ENCODE data around the gene NKX1-1.

The NKX1-1 gene

DNA sequence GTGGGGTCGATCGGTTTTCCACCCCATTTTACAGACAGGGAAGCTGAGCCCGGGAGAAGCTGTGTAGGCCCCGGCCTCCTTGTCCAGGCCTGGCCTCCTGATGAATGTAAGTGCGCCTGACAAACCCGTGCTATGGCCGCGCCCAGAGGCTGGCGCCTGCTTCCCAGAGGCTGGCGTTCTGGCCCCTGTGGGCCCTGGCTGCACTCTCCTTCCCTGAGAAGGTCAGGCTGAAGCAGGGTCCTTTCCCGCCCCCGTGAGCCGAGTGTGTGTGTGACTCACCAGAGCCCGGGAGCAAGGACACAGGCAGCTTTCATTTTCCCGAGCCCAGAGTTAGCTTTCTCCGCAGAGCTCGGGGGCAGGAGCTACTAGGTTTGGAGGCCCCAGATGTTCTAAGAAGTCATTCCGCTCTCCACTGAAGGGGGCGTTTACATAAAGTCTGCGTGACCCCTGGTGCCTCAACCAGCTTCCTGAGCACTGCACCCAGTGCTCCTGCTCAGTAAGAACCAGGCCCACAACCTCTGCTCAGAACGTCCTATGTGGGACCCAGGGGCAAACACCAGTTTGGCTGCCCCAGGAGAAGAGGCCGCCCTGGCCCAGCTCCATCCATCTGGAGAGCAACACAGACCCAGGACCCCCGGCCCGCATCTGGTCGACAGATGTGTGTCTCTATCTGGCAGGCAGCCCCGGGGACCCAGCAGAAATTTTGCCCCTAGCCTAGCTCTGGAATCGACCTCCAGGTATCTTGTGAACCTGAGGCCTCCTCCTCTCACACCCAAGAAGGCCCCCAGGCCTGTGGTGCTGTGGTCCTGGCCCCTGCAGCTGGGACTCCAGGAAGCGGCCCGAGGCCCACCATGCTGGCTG lies 45.6 kb downstream of the NKX1-1 start:
- Histone ChIP-seq H3K9me3 (ENCODE audit: control insufficient read depth, insufficient read depth, low read length) (no peaks in the 10 kb centered on the region), H3K27me3 (ENCODE audit: control insufficient read depth, insufficient read depth, low read length) (no peaks in the 10 kb centered on the region), H3K9ac (ENCODE audit: low read depth, low read length) (no peak overlapping the region), H3K4me3 (ENCODE audit: low read depth, low read length) (no peak overlapping the region), H3K4me1 (ENCODE audit: control insufficient read depth, insufficient read depth, low read length) (no peaks in the 10 kb centered on the region), H3K27ac (ENCODE audit: low read depth, low read length) (no peak overlapping the region), H3K36me3 (ENCODE audit: control insufficient read depth, insufficient read depth, low read length) (peaks cover 20% of the 10 kb centered on the region; the same call in 1 of the 2 replicates)

DNA sequence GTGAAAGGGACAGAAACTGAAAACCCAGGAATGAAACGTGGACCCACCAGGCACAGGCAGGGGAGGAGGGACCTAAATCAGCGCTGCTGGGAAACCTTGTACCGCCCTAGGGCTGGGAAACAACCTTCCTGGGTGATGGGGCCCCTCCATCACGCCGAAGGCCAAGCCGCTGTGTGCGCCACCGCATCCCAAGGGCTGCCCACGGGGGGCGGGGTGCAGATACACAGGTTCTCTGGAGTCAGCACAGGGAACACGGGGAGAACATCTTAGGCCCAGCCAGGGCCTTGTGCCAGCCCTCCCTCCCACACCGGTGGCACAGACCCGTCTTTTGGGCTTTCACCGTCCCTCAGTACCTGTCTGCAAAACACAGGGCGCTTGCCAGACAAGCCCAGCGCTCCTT lies 46.3 kb downstream of the NKX1-1 start:
- Histone ChIP-seq H3K9ac (ENCODE audit: low read depth, low read length) (no peak overlapping the region), H3K36me3 (ENCODE audit: control insufficient read depth, insufficient read depth, low read length) (peaks cover 26% of the 10 kb centered on the region; the same call in 1 of the 2 replicates)

DNA sequence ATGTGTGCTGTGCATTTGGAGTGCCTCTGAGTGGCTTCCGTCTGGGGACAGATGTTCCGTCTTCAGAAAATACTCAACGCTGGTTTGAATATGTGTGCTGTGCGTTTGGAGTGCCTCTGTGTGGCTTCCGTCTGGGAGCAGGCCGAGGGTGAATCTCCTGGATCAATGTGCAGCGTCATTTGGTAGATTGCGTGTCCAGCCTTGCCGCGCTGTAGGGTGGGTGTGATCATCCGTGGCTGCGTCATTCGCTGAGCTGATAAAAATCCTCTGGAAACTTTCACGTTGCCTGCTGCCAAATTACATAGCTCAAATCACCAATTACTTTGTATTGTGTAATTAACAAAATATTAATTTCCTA lies 47.1 kb downstream of the NKX1-1 start:
- Histone ChIP-seq H3K9ac (ENCODE audit: low read depth, low read length) (no peak overlapping the region), H3K27me3 (ENCODE audit: control insufficient read depth, insufficient read depth, low read length) (no peaks in the 10 kb centered on the region), H3K4me1 (ENCODE audit: control insufficient read depth, insufficient read depth, low read length) (no peaks in the 10 kb centered on the region), H3K9me3 (ENCODE audit: control insufficient read depth, insufficient read depth, low read length) (no peaks in the 10 kb centered on the region), H3K4me3 (ENCODE audit: low read depth, low read length) (no peak overlapping the region), H3K36me3 (ENCODE audit: control insufficient read depth, insufficient read depth, low read length) (peaks cover 27% of the 10 kb centered on the region; the same call in 1 of the 2 replicates), H3K27ac (ENCODE audit: low read depth, low read length) (no peak overlapping the region)

More for the DNA sequence above, 46.3 kb downstream of the NKX1-1 start:
- H3K4me1 ChIP-seq (ENCODE audit: control insufficient read depth, insufficient read depth, low read length): no peaks in the 10 kb centered on the region
- H3K4me3 ChIP-seq (ENCODE audit: low read depth, low read length): no peak overlapping the region
- no peaks in the 10 kb centered on the region for H3K9me3 ChIP-seq (ENCODE audit: control insufficient read depth, insufficient read depth, low read length)
- H3K27me3 ChIP-seq (ENCODE audit: control insufficient read depth, insufficient read depth, low read length): no peaks in the 10 kb centered on the region
- H3K27ac ChIP-seq (ENCODE audit: low read depth, low read length): no peak overlapping the region

DNA sequence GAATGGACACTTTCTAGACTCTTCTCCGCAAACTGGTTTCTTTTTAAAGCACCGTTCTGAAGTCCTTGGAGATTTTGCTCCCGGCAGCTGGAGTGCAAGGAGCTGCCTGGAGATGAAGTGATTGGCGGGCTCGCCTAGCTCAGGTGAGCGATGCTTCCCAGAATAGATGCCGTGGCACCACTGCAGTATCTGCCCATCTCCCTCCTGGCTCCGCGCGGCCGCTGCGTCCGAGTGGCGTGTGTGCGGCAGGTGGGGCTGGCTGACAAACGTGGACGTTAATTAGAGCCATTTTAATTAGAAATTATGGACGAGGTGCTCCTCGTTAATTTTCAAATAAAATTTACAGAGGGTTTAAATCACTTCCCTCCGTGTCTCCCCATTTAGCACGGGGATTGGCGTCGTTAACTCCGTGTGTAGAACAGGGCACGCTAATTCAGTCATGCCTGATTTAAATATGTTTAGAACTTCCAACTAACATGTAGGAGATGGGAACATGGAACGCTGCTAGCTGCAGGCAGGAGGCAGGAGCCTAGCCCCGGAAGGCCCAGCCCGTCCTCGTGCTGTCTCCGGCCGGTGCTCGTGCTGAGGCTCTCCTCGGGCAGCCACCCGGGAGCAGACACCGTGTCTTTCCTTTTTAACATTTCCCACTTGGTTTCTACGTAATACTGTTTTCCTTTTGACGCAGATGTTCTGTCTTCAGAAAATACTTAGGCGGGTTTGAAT lies 47.7 kb downstream of the NKX1-1 start:
- no peak overlapping the region for H3K9ac ChIP-seq (ENCODE audit: low read depth, low read length)
- H3K4me1 ChIP-seq (ENCODE audit: control insufficient read depth, insufficient read depth, low read length): no peaks in the 10 kb centered on the region
- no peak overlapping the region for H3K4me3 ChIP-seq (ENCODE audit: low read depth, low read length)
- no peak overlapping the region for H3K27ac ChIP-seq (ENCODE audit: low read depth, low read length)
- no peaks in the 10 kb centered on the region for H3K9me3 ChIP-seq (ENCODE audit: control insufficient read depth, insufficient read depth, low read length)
- H3K36me3 ChIP-seq (ENCODE audit: control insufficient read depth, insufficient read depth, low read length): peaks cover 28% of the 10 kb centered on the region
- no peaks in the 10 kb centered on the region for H3K27me3 ChIP-seq (ENCODE audit: control insufficient read depth, insufficient read depth, low read length)

DNA sequence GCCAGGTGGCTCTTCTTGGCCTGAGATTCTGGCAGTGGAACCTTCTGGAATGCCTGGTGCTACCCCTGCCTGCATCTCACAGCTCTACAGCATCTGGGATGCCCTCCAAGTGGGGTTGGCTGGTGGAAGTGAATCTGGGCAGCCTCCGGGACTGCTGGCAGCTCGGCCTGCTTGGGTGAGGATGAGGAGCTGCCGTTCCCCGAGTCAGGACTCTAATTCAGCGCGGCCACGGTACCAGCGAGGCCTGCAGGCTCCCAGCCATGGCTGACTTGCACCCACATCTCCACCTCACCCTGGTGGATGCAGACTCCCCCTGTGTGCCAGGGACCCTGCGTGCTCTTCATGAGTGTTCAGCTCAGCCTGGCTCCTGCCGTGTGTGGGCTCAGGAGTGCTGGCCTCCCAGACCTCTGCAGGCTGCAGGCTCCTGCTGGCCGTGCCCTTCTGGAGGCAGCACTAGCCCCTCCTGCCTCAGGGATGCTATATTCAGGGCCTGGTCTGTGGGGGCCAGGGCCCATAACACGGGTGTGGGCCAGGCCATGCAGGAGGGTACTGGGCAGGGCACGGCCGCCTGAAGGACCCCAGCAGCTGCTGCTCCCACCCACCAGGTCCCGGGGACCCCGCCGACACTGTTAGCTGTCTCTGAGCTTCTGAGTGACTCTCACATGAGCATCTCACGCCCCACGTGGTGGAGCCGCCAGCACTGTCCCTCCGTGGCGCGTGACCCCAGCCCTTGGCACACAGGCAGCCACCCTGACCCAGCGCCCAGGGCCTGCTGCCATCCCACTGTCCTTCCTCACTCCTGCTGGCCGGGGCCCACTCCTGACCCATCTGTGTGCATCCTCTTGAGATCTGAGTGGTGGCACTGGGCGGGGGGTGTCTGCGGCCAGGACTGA lies 48.6 kb downstream of the NKX1-1 start:
- no peak overlapping the region for H3K4me3 ChIP-seq (ENCODE audit: low read depth, low read length)
- H3K4me1 ChIP-seq (ENCODE audit: control insufficient read depth, insufficient read depth, low read length): no peaks in the 10 kb centered on the region
- no peak overlapping the region for H3K27ac ChIP-seq (ENCODE audit: low read depth, low read length)
- no peaks in the 10 kb centered on the region for H3K9me3 ChIP-seq (ENCODE audit: control insufficient read depth, insufficient read depth, low read length)
- H3K9ac ChIP-seq (ENCODE audit: low read depth, low read length): no peak overlapping the region
- peaks cover 33% of the 10 kb centered on the region for H3K36me3 ChIP-seq (ENCODE audit: control insufficient read depth, insufficient read depth, low read length)
- H3K27me3 ChIP-seq (ENCODE audit: control insufficient read depth, insufficient read depth, low read length): no peaks in the 10 kb centered on the region

DNA sequence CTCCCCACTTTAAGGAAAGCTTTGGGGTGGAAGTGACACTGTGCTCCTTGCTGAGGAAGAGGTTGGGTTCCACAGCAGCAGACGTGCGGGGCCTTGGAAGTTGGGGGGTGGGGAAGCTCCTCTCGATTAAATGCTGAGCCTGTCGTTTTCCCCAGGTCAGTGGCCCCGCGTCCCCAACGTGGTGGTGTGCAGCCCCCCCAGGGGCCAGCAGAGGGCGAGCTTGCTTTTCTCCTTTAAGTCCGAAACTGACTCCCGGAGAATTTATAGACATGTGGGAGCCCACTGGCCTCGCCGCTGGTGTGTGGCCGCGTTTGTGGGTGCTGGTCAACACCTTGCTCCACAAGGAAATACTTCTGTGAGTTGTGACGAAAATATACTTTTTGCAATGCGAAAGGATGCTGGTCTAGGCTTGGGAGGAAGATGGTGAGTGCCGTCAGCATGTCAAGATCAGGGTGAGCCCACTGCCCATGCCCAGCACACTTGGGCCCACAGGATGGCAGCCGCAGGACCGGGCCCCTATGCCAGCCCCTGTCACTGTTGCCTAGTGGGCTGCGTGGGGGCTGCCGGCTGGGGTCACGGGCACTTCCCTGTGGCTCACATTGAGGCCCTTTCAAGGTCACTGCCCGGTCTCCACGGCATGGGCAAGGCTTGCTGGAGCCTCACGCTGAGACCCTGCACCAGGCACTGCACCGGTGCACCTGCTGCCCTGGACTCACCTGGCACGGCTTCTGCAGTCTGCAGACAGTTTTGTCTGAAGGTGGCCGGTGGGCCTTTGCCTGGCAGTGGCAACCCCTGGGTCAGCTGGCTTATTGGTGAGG lies 49.9 kb downstream of the NKX1-1 start:
- H3K4me3 ChIP-seq (ENCODE audit: low read depth, low read length): no peak overlapping the region
- no peaks in the 10 kb centered on the region for H3K9me3 ChIP-seq (ENCODE audit: control insufficient read depth, insufficient read depth, low read length)
- H3K27ac ChIP-seq (ENCODE audit: low read depth, low read length): no peak overlapping the region
- no peak overlapping the region for H3K9ac ChIP-seq (ENCODE audit: low read depth, low read length)
- no peaks in the 10 kb centered on the region for H3K4me1 ChIP-seq (ENCODE audit: control insufficient read depth, insufficient read depth, low read length)
- peaks cover 40% of the 10 kb centered on the region for H3K36me3 ChIP-seq (ENCODE audit: control insufficient read depth, insufficient read depth, low read length)
- H3K27me3 ChIP-seq (ENCODE audit: control insufficient read depth, insufficient read depth, low read length): no peaks in the 10 kb centered on the region

DNA sequence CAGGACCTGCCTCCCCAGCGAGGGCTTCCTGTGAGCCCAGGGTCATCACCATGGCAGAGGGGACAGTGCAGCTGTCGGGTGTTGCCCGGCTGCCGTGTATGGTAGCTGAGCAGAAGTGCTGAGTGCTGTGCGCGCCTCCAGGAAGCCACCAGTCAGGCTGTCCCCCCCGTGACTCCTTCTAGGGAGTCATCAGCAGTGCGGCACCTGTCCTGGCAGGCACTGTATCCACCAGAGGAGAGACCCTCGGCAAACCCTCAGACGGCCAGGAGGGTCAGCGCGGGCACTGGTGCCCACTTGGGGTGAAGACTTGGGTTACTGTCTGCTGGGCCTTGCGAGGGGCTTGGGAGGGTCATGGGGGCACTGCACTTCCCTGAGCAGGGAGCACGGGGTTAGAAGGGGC lies 50.9 kb downstream of the NKX1-1 start:
- H3K9ac ChIP-seq (ENCODE audit: low read depth, low read length): no peak overlapping the region
- no peaks in the 10 kb centered on the region for H3K27me3 ChIP-seq (ENCODE audit: control insufficient read depth, insufficient read depth, low read length)
- no peak overlapping the region for H3K4me3 ChIP-seq (ENCODE audit: low read depth, low read length)
- no peaks in the 10 kb centered on the region for H3K4me1 ChIP-seq (ENCODE audit: control insufficient read depth, insufficient read depth, low read length)
- no peaks in the 10 kb centered on the region for H3K9me3 ChIP-seq (ENCODE audit: control insufficient read depth, insufficient read depth, low read length)
- no peak overlapping the region for H3K27ac ChIP-seq (ENCODE audit: low read depth, low read length)
- H3K36me3 ChIP-seq (ENCODE audit: control insufficient read depth, insufficient read depth, low read length): peaks cover 40% of the 10 kb centered on the region

DNA sequence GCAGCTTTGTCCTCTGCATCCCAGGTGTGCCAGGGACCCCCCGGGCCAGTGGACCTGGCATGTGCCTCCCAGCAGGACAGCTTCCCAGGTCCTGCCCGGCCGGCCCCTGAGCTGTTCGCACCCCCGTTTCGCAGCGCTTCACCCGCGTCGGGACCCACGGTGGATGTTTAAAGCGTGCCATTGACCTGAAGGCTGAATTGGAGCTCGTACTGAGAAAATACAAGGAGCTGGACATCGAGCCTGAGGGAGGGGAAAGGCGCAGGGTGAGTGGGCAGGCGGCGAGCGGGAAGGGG lies 51.3 kb downstream of the NKX1-1 start:
- no peaks in the 10 kb centered on the region for H3K4me1 ChIP-seq (ENCODE audit: control insufficient read depth, insufficient read depth, low read length)
- H3K9me3 ChIP-seq (ENCODE audit: control insufficient read depth, insufficient read depth, low read length): no peaks in the 10 kb centered on the region
- H3K9ac ChIP-seq (ENCODE audit: low read depth, low read length): no peak overlapping the region
- H3K36me3 ChIP-seq (ENCODE audit: control insufficient read depth, insufficient read depth, low read length): peaks cover 44% of the 10 kb centered on the region
- no peak overlapping the region for H3K4me3 ChIP-seq (ENCODE audit: low read depth, low read length)
- H3K27me3 ChIP-seq (ENCODE audit: control insufficient read depth, insufficient read depth, low read length): no peaks in the 10 kb centered on the region
- H3K27ac ChIP-seq (ENCODE audit: low read depth, low read length): no peak overlapping the region

DNA sequence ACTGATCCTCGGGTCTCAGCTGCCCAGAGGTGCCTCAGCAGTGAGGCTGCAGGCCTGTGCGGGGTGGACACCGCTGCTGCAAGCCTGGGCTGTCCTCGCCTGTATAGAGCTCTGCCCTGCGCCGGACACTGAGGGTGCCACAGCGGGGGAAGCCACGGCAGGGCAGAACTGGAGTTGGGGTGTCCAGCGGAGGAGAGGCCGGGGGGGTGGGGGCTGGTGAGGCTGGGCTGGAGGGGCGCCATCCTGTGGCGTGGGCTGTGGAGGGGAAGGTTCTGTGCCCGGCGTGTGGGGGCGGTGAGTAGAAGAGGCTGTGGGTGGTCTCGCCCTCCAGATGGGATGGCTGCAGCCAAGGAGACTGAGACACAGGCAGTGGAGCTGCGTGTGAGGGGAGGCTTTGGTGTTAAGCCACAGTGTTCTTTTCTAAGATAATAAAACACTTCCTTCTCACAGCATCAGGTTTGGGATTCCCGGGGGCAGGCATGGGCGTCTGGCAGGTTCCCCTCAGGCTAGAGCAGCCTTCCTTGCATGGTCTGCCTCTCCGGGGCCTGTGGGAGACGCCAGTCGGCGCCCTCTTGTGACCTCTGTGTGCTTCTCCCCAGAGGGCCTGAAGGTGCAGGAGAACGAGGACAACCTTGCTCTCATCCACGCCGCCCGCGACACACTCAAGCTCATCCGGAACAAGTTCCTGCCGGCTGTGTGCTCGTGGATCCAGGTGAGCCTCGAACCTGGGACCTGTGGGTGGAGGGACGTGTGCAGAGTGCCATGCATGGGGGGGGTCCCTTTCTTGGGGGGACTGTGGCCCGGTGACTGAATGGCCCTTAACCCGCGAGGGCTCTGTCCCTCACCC lies 51.9 kb downstream of the NKX1-1 start:
- H3K36me3 ChIP-seq (ENCODE audit: control insufficient read depth, insufficient read depth, low read length): peaks cover 46% of the 10 kb centered on the region
- no peaks in the 10 kb centered on the region for H3K4me1 ChIP-seq (ENCODE audit: control insufficient read depth, insufficient read depth, low read length)

More for the DNA sequence above, 51.9 kb downstream of the NKX1-1 start:
- H3K9ac ChIP-seq (ENCODE audit: low read depth, low read length): no peak overlapping the region
- no peak overlapping the region for H3K27ac ChIP-seq (ENCODE audit: low read depth, low read length)
- H3K27me3 ChIP-seq (ENCODE audit: control insufficient read depth, insufficient read depth, low read length): no peaks in the 10 kb centered on the region
- H3K4me3 ChIP-seq (ENCODE audit: low read depth, low read length): no peak overlapping the region
- H3K9me3 ChIP-seq (ENCODE audit: control insufficient read depth, insufficient read depth, low read length): no peaks in the 10 kb centered on the region

Data from HUES48 (cell line).